GM04503 (cell line): ENCODE results near the gene JRKL.

ENCODE experiments used
- DNase-seq: peaks from one replicate; pipeline ENCODE4 v3.0.0-alpha.2; 2012; ENCODE audit warnings: low read depth

The JRKL gene

DNA sequence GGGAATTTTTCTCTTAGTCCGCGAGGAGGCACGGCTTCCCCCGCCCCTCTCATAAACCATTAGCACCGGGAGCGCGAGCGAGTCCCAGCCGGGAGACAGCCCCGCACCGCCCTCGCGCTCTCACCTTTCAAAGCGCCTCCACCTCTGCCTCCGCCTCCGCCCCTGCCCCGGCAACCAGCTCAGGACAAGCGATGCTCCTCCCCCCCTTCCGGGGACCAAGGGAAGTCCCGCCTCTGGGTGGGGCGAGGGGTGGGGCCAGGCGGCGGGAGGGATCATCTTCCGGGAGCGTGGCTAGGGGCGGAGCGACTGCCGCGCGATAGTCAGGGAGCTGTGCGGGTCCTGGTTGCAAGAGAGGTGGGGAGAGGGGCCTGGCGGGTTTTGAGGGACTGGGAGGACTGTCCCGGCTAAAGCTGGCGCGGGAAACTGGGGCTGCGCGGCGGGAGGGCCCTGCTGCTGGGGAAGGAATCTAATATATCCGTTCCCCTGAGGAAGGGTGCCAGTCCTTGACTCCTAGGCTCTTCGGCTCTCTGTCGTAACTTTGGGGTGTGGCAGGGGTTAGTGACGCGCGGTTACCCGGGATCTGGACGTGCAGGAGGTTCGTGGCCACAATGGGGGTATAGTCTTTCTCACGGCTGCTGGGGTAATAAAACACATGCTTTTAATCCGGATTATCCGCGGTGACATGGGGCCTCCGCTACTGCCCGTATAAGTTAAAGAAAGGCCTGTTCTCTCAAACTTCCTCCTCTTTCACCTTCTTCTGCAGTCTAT, at the start of gene JRKL, which contains the start of gene CCDC82:
Gene JRKL (plus strand): TSS at position 294 of the 768 bp plus-strand sequence. CDS start 637 bp downstream, outside the sequence.
Gene CCDC82 (minus strand): TSS at position 193 of the 768 bp plus-strand sequence. CDS start 5,165 bp downstream, outside the sequence.
- peak; percentile 71 for DNase-seq

GRCh38 chr11:96340555-96340885, 49.3 kb upstream of the JRKL start:
- no peak for DNase-seq

- DNase-seq, result no peak
Observed at GRCh38 chr11:96341211-96342013, 48.4 kb upstream of the JRKL start.

DNA sequence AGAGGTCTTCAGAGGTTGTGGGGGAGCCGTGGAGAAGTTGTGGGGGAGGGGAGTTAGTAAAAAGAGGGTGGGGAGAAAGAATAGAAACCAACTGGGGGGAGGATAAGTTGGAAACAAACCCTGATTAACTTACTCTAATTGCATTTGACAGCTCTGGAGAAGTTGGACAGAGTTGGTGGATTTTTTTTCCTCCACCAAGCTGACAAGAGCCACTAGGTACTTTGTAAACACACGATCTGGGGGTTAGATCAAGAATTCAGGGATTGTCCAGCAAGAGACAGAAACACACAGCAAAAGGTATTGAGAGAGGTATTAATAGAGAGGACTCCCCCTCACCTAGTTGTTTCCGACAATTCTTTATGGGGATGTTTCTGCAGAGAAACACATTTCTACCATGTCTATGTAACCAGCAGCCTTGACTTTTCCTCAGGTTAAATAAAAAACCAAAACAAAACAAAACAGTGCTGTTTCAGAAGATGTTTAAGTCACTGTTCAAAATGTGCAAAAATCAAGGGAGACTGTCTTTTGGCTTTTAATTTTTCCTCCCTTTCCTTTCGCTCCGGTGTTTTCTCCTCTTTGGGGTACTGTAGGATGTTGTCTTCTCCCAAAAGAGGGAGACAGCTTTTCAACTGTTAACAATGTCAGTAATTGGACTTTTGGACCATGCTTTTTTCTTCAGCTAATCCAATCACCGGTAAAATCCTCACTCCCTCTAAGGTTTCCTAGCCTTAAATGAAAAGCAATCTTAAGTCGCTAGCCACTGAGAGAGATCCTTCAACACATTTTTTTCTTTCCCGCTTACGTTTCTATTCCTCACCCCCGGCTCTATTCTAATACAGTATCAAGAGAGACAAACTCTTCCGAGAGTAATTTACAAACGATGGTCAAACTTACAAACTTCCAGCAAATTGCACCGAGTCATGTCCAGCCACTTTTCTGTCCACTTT, 47.5 kb upstream of the JRKL start:
- no peak for DNase-seq

GRCh38 chr11:96342961-96343711, 46.7 kb upstream of the JRKL start, which contains the start of gene MAML2:
Gene MAML2 (minus strand): TSS chr11:96343195. CDS start chr11:96341895, 1,300 bp downstream.
- DNase-seq, result peak; percentile 66

DNA sequence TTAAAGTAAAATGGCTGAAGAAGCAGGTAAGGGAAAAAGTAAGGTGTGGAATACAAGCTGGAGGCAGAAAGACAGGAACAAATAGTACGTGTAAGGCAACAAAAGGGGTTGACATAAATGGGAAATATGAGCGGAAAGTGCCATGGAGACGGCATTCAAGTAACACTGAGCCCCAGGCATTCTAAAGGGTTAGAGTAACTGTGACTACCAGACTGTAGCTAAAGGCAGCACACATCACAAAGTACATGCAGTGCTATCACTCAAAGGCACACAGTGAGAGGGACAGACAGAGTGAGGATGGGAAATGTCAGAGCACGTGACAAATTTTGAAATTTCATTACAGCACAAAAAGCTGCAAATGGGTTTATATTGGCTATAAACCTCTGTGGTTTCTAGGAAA, 33.0 kb upstream of the JRKL start:
- no peak for DNase-seq

DNA sequence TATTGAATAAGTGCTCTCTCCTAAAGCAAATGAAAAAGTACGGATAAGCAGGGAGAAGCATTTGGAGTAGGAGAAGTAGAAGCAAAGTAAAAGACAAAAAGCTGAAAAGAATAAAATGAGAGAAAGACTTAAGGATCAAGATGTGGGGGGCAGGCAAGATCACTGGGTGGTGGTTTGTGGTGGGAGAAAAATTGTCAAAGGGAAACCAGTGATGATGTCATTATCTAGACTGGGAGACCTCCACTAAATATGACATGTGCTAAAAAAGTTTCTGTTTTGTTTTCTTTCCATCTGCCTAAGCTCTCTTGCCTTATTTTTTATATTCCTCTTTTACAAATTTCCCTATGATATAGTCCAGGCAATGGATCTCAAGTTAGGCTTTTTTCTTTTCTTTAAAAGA, 32.0 kb upstream of the JRKL start:
- no peak for DNase-seq

DNA sequence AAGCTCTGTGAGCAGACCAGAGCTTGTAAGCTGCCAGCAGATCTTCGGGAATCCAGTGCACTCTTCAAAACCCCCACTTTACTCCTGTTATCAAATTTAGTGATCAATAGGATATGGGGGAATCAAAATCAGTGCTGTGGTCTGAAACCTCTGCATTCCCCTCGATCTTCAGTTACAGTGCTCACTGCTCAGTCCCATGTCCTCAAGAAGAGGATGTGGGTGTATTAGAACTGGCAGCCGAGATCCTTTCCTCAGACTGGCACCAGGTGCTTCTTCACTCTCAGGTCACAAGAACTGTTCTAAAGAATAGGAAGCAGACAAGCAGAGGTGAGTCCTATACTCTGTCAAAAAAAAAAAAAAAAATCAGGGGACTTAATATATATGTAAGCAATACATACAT, 31.5 kb upstream of the JRKL start:
- DNase-seq, result no peak

DNA sequence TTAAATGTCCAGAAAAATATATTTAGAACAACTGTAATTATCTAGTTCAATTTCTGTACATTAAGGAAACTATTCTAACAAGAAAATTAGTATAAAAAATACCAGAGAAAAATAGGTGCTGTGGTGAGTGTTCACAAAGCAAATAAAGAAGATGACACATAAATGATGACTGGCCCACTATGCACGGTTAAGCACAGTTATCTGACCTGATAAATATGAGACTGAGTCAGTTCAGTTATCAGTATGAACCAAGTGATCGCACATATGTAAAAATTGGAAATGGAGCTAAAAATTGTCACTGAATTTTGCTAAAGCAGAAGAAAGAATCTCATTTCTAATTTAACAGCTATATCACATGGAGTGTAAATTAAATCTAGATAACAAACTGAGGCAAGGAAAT, 28.0 kb upstream of the JRKL start:
- no peak for DNase-seq

GRCh38 chr11:96365493-96365892, 24.3 kb upstream of the JRKL start:
- no peak for DNase-seq

DNA sequence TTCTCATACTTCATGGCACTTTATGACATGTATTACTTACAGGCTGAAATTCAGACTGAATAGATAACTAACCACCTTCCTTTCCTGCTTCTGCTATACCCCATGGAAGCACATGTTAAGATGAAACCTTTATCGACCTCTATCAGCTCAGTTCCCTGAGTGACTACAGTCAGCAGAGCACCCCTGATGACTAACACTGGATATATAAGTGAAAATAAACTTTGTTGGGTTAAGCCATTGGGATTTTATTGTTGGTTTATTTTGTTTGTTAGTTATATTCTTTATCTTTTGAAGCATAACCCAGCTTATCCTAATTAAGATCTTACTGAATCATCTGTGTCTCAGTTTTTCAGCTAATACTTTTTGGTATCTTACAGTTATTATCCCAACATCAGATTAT, 23.8 kb upstream of the JRKL start:
- DNase-seq, result no peak

DNA sequence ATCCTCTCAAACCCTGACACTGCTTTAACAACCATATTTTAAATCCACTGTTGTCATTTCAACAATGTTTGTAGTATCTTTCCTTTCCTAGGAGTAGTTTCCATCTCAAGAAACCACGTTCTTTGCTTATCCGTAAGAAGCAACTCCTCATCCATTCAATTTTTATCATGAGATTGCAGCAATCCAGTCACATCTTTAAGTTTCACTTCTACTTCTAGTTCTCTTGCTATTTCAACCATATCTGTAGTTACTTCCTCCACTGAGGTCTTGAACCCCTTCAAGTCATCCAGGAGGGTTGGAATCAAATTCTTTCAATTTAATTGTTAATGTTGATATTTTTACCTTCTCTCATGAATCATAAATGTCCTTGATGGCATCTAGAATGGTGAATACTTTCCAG, 22.5 kb upstream of the JRKL start:
- no peak for DNase-seq

DNA sequence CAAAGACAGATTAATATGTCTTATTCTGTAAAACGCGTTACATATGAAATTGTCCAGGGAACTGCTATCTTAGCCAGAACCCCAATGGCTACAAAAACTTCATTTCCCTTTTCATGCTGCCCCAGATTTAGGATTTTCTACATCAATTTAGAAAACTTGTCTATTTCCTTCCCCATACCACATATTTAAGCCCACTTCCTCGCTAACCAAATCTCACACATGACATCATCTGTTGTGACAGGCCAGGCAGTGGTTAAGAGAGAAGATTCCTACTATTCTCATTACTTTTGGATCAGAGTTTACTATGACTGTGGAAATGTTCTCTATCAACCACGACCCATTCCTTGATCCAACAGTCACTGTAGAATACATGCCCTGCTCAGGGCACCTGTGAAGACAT, 16.0 kb upstream of the JRKL start:
- no peak for DNase-seq

DNA sequence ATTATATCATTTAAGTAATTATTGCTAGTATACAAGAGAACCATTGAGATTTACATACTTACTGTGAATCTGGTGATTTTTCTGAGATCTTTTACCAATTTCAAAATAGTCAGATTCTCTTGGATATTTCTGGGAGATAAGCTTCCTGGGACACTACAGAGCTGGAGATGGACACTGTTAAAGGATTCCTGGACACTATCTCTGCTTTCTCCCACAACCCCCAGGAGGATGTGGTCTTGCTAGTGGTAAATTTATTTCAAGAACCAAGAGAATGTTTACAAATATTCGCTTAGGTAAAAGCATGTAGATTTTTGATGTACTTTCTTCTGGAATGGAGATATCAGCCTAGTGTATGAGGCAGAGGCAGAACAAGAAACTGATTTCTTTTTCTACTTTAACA, 13.0 kb upstream of the JRKL start:
- no peak for DNase-seq

DNA sequence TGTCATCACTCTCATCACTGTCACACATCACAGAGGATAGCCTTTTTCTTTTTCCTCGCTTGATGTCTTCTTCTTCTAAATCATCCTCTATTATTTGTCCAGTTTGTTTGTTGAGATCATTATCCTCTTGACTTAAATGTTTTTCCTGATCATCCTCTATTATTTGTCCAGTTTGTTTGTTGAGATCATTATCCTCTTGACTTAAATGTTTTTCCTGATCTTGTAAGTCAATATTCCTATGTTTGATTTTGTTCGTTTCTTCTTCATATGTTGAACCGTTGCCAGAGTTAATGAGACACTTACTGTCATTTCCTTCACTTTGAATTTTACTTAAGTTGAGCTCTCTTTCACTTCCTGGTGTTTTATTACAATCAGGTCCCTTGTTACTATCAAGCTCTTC, 5.7 kb upstream of the JRKL start:
- no peak for DNase-seq

- DNase-seq, result no peak
Observed at GRCh38 chr11:96385187-96385586, 4.6 kb upstream of the JRKL start.

DNA sequence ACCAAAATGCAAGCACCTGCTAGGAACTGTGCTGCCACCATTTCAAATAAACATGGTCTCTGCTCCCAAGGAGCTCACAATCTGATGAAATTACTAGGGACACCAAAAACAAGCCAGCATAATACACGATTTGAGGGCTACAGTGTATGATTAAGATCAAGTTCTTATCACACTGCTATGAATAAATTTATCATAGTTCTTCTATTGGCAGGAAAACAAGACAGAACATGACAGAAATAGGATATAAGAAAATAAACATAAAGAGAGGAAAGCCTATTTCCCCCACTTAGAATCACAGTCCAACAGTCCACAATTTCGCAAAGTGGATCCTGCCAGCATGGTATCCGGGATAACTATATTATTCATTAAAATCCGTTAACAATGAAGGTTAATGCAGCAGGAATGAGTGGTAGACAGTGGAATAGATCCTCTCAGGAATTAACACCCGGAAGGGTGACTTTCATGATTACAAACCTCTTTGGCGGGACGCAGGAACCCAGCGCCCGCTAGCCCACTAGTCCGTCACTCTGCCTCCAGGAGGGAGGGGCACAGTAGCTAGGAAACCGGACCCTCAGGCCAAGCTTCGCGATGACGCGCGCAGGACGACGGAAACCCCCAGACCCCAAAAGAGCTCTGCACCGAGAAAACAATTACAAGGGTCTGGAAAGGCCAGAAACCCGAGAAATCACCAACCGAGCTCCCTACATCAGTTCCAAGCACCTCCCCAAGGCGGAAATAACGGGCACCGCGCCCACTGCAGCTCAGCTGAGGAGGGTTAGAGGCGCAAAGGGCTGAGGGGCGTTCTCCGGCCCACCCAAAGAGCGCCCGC, 708 bp upstream of the JRKL start:
- DNase-seq, result no peak

GRCh38 chr11:96390488-96390792, 627 bp downstream of the JRKL start:
- DNase-seq, result peak; percentile 21

- no peak for DNase-seq
Observed at GRCh38 chr11:96391698-96392307, 2.0 kb downstream of the JRKL start.

- peak; percentile 5 for DNase-seq
Observed at GRCh38 chr11:96393753-96394348, 4.0 kb downstream of the JRKL start.
